ENCODE data around the gene SPATA33. TPM values are rescaled to one million over a fixed set of nuclear protein-coding genes. Genes with fewer than 3 reads are reported as not detected.
A peak's percentile ranks its signal among the peaks of the same experiment; 100 is the strongest.

The SPATA33 gene
- total RNA-seq, 3 donors from 2014 or later, result 8.0 to 11.0 (median 10.7) TPM

DNA sequence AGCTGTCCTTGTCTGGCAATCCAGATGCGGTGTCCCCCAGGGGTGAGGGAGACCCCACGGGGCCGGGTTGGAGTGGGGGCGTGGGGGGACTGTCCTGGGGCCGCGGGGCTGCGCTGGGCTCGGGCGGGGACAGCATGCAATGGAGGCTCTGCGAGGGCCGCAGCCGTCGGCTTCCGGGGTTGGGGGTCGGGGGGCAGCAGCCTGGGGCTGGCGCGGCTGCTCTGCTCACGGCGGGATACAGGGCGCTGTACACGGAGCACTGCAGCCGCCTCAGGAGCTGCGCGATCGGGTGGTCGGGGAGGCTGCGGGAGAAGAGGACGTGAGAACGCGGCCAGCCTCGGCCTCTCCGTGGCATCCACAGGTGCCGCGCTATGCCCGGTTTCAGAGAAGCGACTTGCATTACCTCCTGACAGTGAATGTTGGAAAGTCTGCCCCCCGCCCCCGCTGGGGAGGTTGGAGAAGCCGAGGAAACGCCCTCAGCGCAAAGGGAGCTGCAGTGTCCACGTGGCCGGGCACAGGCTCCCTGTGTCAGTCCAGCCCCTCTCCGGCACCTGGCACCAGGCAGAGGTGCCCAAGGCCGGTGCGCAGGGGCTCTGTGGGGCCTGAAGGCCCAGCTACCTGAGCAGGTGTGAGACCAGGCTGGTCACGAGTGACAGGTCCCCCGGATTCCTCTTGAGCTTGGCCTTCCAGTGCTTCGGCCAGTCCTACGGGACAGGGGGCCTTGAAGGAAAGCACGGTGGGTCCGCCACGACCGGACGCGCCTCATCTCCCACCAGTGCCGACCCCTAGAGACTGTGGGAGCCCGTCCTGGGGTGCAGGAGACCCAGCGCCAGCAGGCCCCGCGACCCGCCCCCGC lies 53.3 kb downstream of the SPATA33 start:
- ATAC-seq (no peak), DNase-seq (no peak)
- Histone ChIP-seq H3K9me3 (no peaks in the 10 kb centered on the region), H3K4me3 (no peak overlapping the region), H3K4me1 (ENCODE audit: low read depth) (peaks cover 14% of the 10 kb centered on the region), H3K36me3 (ENCODE audit: low read depth) (no peaks in the 10 kb centered on the region)
- intact Hi-C loops (cut with DNase I, micrococcal nuclease), result no loop called here
- TF ChIP-seq, protein P1, sequence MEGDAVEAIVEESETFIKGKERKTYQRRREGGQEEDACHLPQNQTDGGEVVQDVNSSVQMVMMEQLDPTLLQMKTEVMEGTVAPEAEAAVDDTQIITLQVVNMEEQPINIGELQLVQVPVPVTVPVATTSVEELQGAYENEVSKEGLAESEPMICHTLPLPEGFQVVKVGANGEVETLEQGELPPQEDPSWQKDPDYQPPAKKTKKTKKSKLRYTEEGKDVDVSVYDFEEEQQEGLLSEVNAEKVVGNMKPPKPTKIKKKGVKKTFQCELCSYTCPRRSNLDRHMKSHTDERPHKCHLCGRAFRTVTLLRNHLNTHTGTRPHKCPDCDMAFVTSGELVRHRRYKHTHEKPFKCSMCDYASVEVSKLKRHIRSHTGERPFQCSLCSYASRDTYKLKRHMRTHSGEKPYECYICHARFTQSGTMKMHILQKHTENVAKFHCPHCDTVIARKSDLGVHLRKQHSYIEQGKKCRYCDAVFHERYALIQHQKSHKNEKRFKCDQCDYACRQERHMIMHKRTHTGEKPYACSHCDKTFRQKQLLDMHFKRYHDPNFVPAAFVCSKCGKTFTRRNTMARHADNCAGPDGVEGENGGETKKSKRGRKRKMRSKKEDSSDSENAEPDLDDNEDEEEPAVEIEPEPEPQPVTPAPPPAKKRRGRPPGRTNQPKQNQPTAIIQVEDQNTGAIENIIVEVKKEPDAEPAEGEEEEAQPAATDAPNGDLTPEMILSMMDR (IDR thresholded peaks at IDR 0.05), result no peak

DNA sequence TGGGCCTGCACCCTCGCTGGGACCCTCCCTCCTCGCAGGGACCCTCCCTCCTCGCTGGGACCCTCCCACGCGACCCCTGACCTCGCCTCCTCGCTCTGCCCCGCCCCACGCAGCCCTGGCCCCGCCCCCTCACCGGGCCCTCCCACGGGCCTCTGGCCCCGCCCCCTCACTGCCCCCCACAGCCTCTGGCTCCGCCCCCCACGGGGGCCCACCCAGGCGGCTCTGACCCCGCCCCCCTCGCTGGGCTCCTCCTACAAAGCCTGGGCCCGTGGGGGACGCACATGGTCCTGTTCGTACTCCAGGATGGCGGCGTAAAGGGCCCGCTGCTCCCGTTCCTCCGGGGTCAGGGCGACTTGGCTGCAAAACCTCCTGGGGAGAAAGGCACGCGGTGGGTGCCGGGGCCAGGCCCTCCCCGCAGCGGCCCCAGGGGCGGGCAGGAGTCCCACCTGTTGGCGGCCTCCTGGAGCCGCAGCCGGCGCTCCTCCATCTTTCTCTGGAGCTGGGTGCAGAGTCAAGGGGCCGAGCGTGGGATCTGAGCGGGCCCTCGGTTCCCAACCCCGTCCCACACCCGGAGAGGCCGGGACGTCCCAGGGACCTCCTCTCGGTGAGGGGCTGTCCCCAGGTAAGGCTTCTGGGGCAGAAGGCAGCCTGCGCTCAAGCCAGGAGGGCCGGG lies 54.1 kb downstream of the SPATA33 start:
- peak; percentile 82 for ATAC-seq
- TF ChIP-seq, protein P1 (IDR thresholded peaks at IDR 0.05), result no peak

DNA sequence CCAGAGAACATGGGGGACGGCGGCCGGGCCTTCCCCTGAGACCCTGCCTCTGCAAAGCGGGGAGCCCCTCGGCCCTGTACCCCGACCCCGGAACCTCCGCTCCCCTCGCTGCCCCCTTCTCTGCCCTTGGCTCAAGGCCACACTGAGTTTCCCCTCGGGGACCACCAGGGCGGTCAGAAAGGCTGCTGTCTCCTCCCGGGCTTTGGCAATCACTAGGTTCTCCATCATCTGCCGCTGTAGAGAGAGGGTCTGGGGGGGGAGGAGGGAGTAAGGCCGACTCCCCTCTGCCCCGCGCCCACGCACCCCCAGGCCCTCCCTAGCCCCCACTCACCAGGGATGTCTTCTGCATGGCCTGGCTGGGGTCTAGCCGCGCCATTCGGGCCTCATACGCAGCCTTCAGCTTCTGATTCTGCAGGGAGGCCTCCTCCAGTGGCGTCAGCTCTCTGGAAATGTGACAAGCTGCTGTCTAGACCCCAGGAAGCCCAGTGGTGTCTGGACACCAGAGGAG lies 54.7 kb downstream of the SPATA33 start:
- H3K4me1 ChIP-seq (ENCODE audit: low read depth), result peaks cover 14% of the 10 kb centered on the region
- no peak overlapping the region for H3K4me3 ChIP-seq
- no peaks in the 10 kb centered on the region for H3K9me3 ChIP-seq
- ATAC-seq (peak; percentile 1), DNase-seq (no peak)
- intact Hi-C loops (cut with DNase I, micrococcal nuclease), result no loop called here
- TF ChIP-seq, protein P1 (IDR thresholded peaks at IDR 0.05), result no peak
- H3K36me3 ChIP-seq (ENCODE audit: low read depth), result no peaks in the 10 kb centered on the region

More for the DNA sequence above, 54.1 kb downstream of the SPATA33 start:
- Histone ChIP-seq H3K9me3 (no peaks in the 10 kb centered on the region), H3K4me1 (ENCODE audit: low read depth) (peaks cover 14% of the 10 kb centered on the region), H3K4me3 (no peak overlapping the region), H3K36me3 (ENCODE audit: low read depth) (no peaks in the 10 kb centered on the region)
- DNase-seq, result peak; percentile 64 to 82 (median 73)
- intact Hi-C loops (cut with DNase I, micrococcal nuclease), result no loop called here

DNA sequence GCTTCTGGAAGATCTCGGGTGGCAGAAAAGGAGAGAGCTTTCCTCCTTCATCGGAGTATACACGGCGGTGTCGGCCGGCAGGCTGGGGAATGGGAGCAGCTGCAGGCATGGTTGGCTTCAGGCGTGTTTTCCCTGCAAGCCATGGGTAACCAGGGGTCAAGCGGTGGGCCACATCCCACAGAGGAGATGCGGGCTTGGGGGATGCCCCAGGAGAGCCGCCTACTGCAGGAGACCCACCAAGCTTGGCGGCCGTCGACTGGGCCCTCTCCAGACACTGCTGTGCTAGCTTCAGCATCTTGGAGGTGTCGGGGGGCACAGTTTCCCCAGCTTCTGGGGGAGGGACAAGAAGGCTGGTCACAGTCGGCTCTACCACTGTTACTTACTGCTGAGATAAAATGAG lies 58.9 kb downstream of the SPATA33 start:
- intact Hi-C loops (cut with DNase I, micrococcal nuclease), result no loop called here
- Histone ChIP-seq H3K4me1 (ENCODE audit: low read depth) (peaks cover 16% of the 10 kb centered on the region), H3K9me3 (no peaks in the 10 kb centered on the region), H3K4me3 (no peak overlapping the region), H3K36me3 (ENCODE audit: low read depth) (no peaks in the 10 kb centered on the region)
- DNase-seq (no peak), ATAC-seq (no peak)
- TF ChIP-seq, protein P1 (IDR thresholded peaks at IDR 0.05), result no peak

DNA sequence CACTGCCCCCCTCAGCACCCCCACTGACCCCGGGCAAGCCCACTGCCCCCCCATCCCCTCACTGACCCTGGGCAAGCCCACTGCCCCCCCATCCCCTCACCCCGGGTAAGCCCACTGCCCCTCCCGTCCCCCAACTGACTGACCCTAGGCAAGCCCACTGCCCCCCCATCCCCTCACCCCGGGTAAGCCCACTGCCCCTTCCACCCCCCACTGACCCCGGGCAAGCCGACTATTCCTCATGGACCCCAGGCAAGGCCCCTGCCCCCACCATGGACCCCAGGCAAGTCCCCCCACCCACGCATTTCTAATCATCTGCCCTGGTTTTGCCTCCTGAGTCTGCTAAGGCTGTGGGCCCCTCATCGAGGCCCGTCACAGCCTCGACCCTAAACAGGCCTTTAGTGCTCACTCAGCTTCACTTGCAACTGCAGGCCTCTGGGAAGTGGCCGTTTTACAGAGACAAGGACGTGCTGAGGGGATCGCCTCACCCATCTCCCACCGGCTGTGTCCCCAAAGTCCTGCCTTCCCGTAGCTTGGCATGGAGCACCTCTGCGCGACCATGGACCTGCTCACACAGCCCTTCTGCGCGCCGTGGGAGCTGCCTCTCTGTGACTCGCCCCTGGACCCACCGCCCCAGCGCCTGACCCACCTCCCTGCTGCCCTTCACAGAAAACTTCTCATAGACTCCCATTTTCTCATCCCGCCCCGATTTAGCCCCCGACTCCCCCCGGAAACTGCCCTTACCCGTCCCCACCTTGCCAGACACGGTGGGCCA lies 59.5 kb downstream of the SPATA33 start:
- ATAC-seq (no peak), DNase-seq (no peak)
- TF ChIP-seq, protein P1 (IDR thresholded peaks at IDR 0.05), result no peak
- no peaks in the 10 kb centered on the region for H3K9me3 ChIP-seq
- H3K36me3 ChIP-seq (ENCODE audit: low read depth), result no peaks in the 10 kb centered on the region
- peaks cover 11% of the 10 kb centered on the region for H3K4me1 ChIP-seq (ENCODE audit: low read depth)
- intact Hi-C loops (cut with DNase I, micrococcal nuclease), result no loop called here
- H3K4me3 ChIP-seq, result no peak overlapping the region
